Heart left ventricle (tissue), 16 donors: ENCODE data around the gene CYB5R3. TPM values are rescaled to one million over a fixed set of nuclear protein-coding genes. Genes with fewer than 3 reads are reported as not detected.
A peak's percentile ranks its signal among the peaks of the same experiment; 100 is the strongest.
"Not testable (repeated sequence)": the region's sequence is repeated elsewhere in the genome, so short reads cannot be mapped to it uniquely, and the experiment has no call there.

Experiments
- ATAC-seq, 4 donors: fragments of 200-7000 bp; cut with Tn5 transposase; one replicate each; pipeline ENCODE4 v1.9.1; 2020 to 2022; ENCODE audit warnings: moderate library complexity in 4 of 4, mild to moderate bottlenecking in 3 of 4, moderate number of reproducible peaks in 1 of 4
- DNase-seq, 5 donors: peaks; one replicate each; pipeline ENCODE4 v3.0.0-alpha.2; 2020
- H3K27ac ChIP-seq, 12 donors: fragments of 200-600 bp; sonication (generic) in 4 of 12; one replicate each; pipeline versions ENCODE4 v1.5.0 to v1.8.0; 2016 to 2022; ENCODE audit warnings: mild to moderate bottlenecking in 2 of 12
- H3K27me3 ChIP-seq, 9 donors: fragments of 200-600 bp; sonication (generic) in 2 of 9; one replicate each; pipeline versions ENCODE4 v1.5.1 to v1.8.0; 2016 to 2022; ENCODE audit warnings: mild to moderate bottlenecking in 3 of 9
- H3K36me3 ChIP-seq, 9 donors: fragments of 200-600 bp; sonication (generic) in 2 of 9; one replicate each; pipeline versions ENCODE4 v1.5.0 to v1.8.0; 2018 to 2022; ENCODE audit warnings: mild to moderate bottlenecking in 2 of 9
- H3K4me1 ChIP-seq, 12 donors: fragments of 200-600 bp; sonication (generic) in 4 of 12; one replicate each; pipeline versions ENCODE4 v1.5.0 to v1.8.0; 2016 to 2022; ENCODE audit warnings: mild to moderate bottlenecking in 3 of 12
- H3K4me3 ChIP-seq, 12 donors: fragments of 200-600 bp; sonication (generic) in 4 of 12; one replicate each; pipeline versions ENCODE4 v1.5.0 to v1.8.0; 2017 to 2022; ENCODE audit warnings: mild to moderate bottlenecking in 9 of 12, moderate library complexity in 4 of 12
- H3K9me3 ChIP-seq, 12 donors: fragments of 200-600 bp; sonication (generic) in 4 of 12; one replicate each; pipeline versions ENCODE4 v1.5.0 to v1.8.0; 2016 to 2022; ENCODE audit warnings: mild to moderate bottlenecking in 1 of 12
- POLR2A ChIP-seq, 2 donors: fragments of 450-650 bp; IDR thresholded peaks; one replicate each; pipeline ENCODE4 v1.6.1; 2017; ENCODE audit warnings: antibody characterized with exemption in 2 of 2, mild to moderate bottlenecking in 2 of 2, moderate library complexity in 2 of 2
- WGBS, 4 donors: extraction: QIAGEN DNeasy Blood & Tissue Kit in 2 of 4; methylation state at CpG; one replicate each; pipeline versions ENCODE4 v1.1.5 to v1.1.7; 2013 to 2018; 5-methylcytosine and 5-hydroxymethylcytosine counted together
- intact Hi-C, 10 donors: fragments of 100-400 bp; cut with DNase I; formaldehyde crosslinking; loops; one replicate each; pipeline versions ENCODE4 v1.11.1 to v1.14.2; 2022
- polyA plus RNA-seq, 2 donors: library from polyadenylated mRNA; stranded (reverse); fragments of 200-250 nt; gene quantifications; one replicate each; pipeline ENCODE4 v1.2.3, GENCODE V29; 2013
- total RNA-seq, 9 donors: library from RNA; depleted of rRNA in 2 of 9; stranded (reverse); fragments of >200 nt in 2 of 9; fragmentation: NEBNext Ultra II Directional in 3 of 9; extraction: Animal tissue kit (Norgen Biotek cat#: 25700) in 3 of 9; gene quantifications; one replicate each; pipeline versions ENCODE4 v1.1.0 to v1.2.4, GENCODE V29; 2016 to 2023
- TF ChIP-seq, protein P1 (sequence below), 12 donors: fragments of 200-600 bp; sonication (generic) in 4 of 12; IDR thresholded peaks; one replicate each; pipeline versions ENCODE4 v1.5.0 to v1.8.0; 2018 to 2022; ENCODE audit warnings: antibody characterized with exemption in 12 of 12, mild to moderate bottlenecking in 5 of 12
- donor health status: ischemic (EF 13 %, LVEDD 7.1; RV severe dilation, severe dysfunction).
- donor health status: healthy with polysubstance abuse.
- donor health status: DM: no; HTN: yes; CAD: no.
- donor health status: DM: no; HTN: no; CAD: no.
- donor health status: ischemic (EF 25% LVEDD 6.9; RV normal size, moderate dysfunction).
- donor health status: ischemic (EF 25% LVEDD 5.7; RV mildly dilated, moderate dysfunction).
- donor health status: healthy.
- donor health status: DM: yes; HTN: yes; CAD: no.
- donor health status: ischemic (EF 35%, LVEDD 5.7; RV mildly dilated, moderate dysfunction).
- donor health status: nonischemic (EF 11% LVEDD 7.7; RV severe dilation, severe dysfunction).
- donor health status: DM: yes; HTN: yes; CAD: no.
- donor health status: PGD.
- donor health status: ischemic (EF 29% LVEDD 5.4; RV normal size, mild dysfunction).
- donor health status: nonischemic (EF 23%, LVEDD 6.1; RV moderate dilation, normal function).

CYB5R3 gene
- total and polyA plus RNA-seq, 11 donors, result 135 to 459 (median 305) TPM

DNA sequence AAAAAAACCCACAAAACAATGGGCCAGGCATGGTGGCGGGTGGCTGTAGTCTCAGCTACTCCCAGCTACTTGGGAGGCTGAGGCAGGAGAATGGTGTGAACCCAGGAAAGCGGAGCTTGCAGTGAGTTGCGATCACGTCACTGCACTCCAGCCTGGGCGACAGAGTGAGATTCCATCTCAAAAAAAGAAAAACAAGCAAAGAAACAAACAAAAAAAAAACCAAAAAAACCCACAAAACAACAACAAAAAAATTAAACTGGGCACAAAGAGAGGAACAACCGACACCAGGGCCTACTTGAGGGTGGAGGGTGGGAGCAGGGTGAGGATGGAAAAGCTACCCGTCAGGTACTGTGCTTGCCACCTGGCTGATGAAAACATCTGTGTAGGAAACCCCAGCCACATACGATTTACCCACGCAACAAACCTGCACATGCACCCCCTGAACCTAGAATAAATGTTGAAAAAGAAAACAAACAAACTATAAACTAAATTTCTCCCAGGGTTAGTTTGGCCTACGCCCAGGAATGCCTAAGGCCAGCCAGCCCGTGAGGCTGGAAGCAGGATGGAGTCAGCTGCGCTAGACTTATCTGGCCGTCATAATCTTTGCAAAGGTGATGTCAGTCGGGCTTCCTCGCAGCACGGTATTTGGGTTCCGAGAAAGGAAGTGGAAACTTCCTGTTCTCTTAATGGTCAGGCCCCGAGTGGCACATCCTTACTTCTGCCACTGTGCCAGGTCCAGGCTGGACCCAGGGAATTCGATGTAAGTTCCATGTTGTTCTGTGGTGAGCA lies 21.9 kb upstream of the CYB5R3 start:
- Histone ChIP-seq H3K27ac (peak overlapping the region in 8 of 12 donors; percentile 10 to 61 (median 47)), H3K4me3 (no peak overlapping the region), H3K36me3 (no peaks in the 10 kb centered on the region), H3K27me3 (no peaks in the 10 kb centered on the region), H3K9me3 (no peaks in the 10 kb centered on the region), H3K4me1 (peaks cover 0 to 39% (median 22%) of the 10 kb centered on the region in 12 donors)
- DNase-seq (peak in 1 of 5 donors; percentile 27), ATAC-seq (peak in 3 of 4 donors; percentile 25 to 75 (median 65))
- 62 to 71% (median 65%) methylated on average over 19 of the region's 19 CpGs for WGBS, 4 donors
- TF ChIP-seq POLR2A (IDR thresholded peaks at IDR 0.05), result no peak
- TF ChIP-seq, protein P1, sequence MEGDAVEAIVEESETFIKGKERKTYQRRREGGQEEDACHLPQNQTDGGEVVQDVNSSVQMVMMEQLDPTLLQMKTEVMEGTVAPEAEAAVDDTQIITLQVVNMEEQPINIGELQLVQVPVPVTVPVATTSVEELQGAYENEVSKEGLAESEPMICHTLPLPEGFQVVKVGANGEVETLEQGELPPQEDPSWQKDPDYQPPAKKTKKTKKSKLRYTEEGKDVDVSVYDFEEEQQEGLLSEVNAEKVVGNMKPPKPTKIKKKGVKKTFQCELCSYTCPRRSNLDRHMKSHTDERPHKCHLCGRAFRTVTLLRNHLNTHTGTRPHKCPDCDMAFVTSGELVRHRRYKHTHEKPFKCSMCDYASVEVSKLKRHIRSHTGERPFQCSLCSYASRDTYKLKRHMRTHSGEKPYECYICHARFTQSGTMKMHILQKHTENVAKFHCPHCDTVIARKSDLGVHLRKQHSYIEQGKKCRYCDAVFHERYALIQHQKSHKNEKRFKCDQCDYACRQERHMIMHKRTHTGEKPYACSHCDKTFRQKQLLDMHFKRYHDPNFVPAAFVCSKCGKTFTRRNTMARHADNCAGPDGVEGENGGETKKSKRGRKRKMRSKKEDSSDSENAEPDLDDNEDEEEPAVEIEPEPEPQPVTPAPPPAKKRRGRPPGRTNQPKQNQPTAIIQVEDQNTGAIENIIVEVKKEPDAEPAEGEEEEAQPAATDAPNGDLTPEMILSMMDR (IDR thresholded peaks at IDR 0.05), result no peak
- intact Hi-C loops, result no loop called here

DNA sequence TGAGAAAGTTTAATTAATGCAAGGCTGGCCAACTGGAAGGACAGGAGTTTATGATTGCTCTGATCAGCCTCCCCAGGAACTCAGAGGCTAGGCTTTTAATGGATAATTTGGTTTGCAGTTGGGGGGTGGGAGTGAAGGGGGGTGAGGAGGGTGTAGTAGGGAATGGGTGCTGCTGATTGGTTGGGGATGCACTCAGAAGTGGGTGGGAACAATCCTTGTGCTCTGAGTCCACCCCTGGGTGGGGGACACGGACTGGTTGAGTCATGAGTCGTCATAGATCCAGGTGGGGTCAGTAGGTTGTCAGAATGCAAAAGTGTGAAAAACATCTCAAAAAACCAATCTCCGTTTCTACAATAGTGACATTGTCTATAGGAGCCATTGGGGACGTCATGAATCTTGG lies 20.9 kb upstream of the CYB5R3 start:
- Histone ChIP-seq H3K36me3 (no peaks in the 10 kb centered on the region), H3K4me1 (peaks cover 0 to 30% (median 15%) of the 10 kb centered on the region in 12 donors), H3K9me3 (no peaks in the 10 kb centered on the region), H3K27me3 (no peaks in the 10 kb centered on the region), H3K27ac (no peak overlapping the region), H3K4me3 (no peak overlapping the region)
- 78 to 85% (median 85%) methylated on average over 4 of the region's 4 CpGs for WGBS, 4 donors
- TF ChIP-seq, protein P1 (IDR thresholded peaks at IDR 0.05), result no peak
- TF ChIP-seq POLR2A (IDR thresholded peaks at IDR 0.05), result no peak
- intact Hi-C loops, result no loop called here
- ATAC-seq, result no peak
- no peak for DNase-seq

DNA sequence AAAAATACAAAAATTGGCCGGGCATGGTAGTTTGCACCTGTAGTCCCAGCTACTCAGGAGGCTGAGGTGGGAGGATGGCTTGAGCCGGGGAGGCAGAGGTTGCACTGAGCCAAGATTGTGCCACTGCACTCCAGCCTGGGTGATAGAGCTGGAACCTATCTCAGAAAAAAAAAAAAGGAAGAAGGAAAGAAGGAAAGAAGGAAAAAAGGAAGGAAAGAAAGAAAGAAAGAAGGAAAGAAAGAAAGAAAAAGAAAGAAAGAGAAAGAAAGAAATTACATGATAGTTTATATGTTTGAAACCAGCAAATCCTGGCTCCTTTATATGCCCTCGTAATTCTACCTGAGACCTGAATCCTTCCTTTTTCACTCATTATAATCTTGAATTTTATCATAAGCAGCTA lies 17.2 kb upstream of the CYB5R3 start:
- H3K27me3 ChIP-seq, H3K27ac ChIP-seq, DNase-seq, H3K9me3 ChIP-seq, H3K4me3 ChIP-seq, H3K36me3 ChIP-seq, ATAC-seq: not testable (repeated sequence)
- H3K4me1 ChIP-seq, result peaks cover 0 to 26% (median 17%) of the 10 kb centered on the region in 12 donors
- 96 to 98% (median 96%) methylated on average over 3 of the region's 3 CpGs for WGBS, 4 donors
- intact Hi-C loops, result loop anchor here in 4 of 10 donors (5.0 to 10.0 kb wide), 3 partner anchors 48 to 148 kb away; partner anchors contain the start of gene A4GALT (in 1 of the 4)

DNA sequence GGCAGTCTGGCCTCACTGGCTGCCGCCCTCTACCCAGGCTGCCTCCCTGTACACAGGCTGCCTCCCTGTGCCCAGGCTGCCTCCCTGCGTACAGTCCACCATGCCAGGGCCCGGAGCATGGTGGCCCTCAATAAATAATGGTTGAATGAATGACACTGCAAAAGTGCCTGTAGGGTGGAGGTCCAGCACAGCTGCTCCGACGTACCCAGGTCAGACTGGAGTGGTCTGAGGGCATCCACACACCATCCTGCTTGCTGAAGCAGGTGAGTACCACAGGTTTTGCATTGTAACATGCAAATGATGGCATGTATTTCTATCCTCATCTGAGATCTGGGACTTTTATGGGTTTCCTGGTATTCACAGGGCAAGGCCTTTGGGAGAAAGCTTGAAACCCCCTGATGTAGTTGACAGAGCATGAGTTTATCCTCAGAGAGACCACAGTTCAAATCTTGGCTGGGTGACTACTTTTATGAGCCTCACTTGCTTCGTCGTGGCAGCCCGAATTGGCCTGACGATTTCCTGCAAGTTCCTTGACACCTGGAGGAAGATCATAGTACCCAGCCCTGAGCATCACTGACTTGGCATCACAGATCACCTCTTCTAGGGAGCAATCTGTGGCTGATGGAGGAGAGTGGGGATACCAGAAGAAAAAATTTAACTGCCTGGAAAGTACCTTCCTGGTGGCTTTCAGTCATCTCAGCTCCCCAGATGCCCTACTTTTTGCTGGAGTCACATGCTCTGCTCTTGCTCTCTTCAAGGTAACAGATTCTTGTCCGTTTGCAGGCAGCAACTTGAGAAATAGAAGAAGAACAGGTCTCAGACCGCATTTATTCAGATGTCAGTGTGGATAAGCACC lies 16.0 kb upstream of the CYB5R3 start:
- Histone ChIP-seq H3K27me3 (peaks cover 0 to 9% (median 0%) of the 10 kb centered on the region in 9 donors), H3K27ac (no peak overlapping the region), H3K36me3 (no peaks in the 10 kb centered on the region), H3K4me1 (peaks cover 0 to 16% (median 11%) of the 10 kb centered on the region in 12 donors), H3K9me3 (no peaks in the 10 kb centered on the region), H3K4me3 (no peak overlapping the region)
- intact Hi-C loops, result loop anchor here in 8 of 10 donors (5.0 to 10.0 kb wide), 6 partner anchors 50 to 427 kb away; partner anchors contain the start of gene A4GALT (in 2 of the 8)
- WGBS, 4 donors, result 75 to 84% (median 80%) methylated on average over 8 to 11 of the region's 11 CpGs
- ATAC-seq, result no peak
- TF ChIP-seq, protein P1 (IDR thresholded peaks at IDR 0.05), result no peak
- TF ChIP-seq POLR2A (IDR thresholded peaks at IDR 0.05), result no peak
- no peak for DNase-seq
